Memory B cell (primary cell): ENCODE results near the gene PRKACA.

Source experiments
- ATAC-seq: fragments of 150-1000 bp; cut with Tn5 transposase; 2 replicates; pipeline ENCODE4 v1.10.0; 2021; ENCODE audit warnings: low read depth, mild to moderate bottlenecking, moderate library complexity
- DNase-seq, 2 donors: peaks; one replicate each; pipeline ENCODE4 v3.0.0; 2022; ENCODE audit warnings: low spot score in 2 of 2
- H3K27ac Mint-ChIP-seq: one replicate; pipeline ENCODE4 v1.8.0; 2022; ENCODE audit warnings: mild to moderate bottlenecking, moderate library complexity, mixed read lengths
- H3K27me3 Mint-ChIP-seq: one replicate; pipeline ENCODE4 v1.8.0; 2022; ENCODE audit warnings: mixed read lengths
- H3K36me3 Mint-ChIP-seq: one replicate; pipeline ENCODE4 v1.8.0; 2022; ENCODE audit warnings: mild to moderate bottlenecking, mixed read lengths
- H3K4me1 Mint-ChIP-seq: one replicate; pipeline ENCODE4 v1.8.0; 2022; ENCODE audit warnings: mixed read lengths
- H3K4me3 Mint-ChIP-seq: one replicate; pipeline ENCODE4 v1.8.0; 2022; ENCODE audit warnings: mild to moderate bottlenecking, moderate library complexity, mixed read lengths
- H3K9me3 Mint-ChIP-seq: one replicate; pipeline ENCODE4 v1.8.0; 2022; ENCODE audit warnings: mixed read lengths

PRKACA gene

DNA sequence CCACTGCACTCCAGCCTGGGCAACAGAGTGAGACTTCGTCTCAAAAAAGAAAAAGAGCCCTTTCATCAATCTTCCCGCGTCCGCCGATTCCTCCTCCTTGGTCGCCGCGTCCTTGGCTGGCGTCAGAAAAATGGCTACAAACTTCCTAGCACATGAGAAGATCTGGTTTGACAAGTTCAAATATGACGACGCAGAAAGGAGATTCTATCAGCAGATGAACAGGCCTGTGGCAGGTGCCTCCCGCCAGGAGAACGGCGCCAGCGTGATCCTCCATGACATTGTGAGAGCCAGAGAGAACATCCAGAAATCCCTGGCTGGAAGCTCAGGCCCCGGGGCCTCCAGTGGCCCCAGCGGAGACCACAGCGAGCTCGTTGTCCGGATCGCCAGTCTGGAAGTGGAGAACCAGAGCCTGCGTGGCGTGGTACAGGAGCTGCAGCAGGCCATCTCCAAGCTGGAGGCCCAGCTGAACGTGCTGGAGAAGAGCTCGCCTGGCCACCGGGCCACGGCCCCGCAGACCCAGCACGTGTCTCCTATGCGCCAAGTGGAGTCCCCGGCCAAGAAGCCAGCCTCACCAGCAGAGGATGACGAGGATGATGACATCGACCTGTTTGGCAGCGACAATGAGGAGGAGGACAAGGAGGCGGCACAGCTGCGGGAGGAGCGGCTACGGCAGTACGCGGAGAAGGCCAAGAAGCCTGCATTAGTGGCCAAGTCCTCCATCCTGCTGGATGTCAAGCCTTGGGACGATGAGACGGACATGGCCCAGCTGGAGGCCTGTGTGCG lies 47.1 kb downstream of the PRKACA start:
- Mint-ChIP-seq H3K4me1 (peaks cover 6% of the 10 kb centered on the region), H3K4me3 (no peak overlapping the region), H3K27me3 (peaks cover 4% of the 10 kb centered on the region), H3K36me3 (no peaks in the 10 kb centered on the region), H3K27ac (no peak overlapping the region), H3K9me3 (no peaks in the 10 kb centered on the region)
- no peak for DNase-seq
- ATAC-seq = no peak

DNA sequence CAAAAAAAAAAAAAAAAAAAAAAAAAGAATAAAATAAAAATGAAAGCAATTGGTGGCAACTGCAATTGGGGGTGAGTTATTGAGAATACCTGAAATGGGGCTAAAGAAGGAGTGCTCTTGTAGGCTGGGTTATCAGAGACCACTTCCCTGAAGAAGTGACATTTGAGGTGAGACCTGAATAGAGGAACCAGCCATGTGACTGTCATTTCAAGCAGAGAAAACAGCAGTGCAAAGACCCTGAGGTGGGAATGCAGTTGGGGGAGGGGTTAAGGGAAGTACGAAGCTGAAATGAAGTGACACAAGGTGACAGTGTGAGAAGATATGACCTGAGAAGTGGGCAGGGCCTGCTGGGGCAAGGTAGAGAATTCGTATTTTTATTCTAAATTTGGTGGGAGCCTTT lies 51.4 kb downstream of the PRKACA start:
- Mint-ChIP-seq H3K9me3 (no peaks in the 10 kb centered on the region), H3K27ac (no peak overlapping the region), H3K4me1 (no peaks in the 10 kb centered on the region), H3K36me3 (no peaks in the 10 kb centered on the region), H3K4me3 (no peak overlapping the region), H3K27me3 (peaks cover 7% of the 10 kb centered on the region)
- ATAC-seq = peak; percentile 38
- no peak for DNase-seq

DNA sequence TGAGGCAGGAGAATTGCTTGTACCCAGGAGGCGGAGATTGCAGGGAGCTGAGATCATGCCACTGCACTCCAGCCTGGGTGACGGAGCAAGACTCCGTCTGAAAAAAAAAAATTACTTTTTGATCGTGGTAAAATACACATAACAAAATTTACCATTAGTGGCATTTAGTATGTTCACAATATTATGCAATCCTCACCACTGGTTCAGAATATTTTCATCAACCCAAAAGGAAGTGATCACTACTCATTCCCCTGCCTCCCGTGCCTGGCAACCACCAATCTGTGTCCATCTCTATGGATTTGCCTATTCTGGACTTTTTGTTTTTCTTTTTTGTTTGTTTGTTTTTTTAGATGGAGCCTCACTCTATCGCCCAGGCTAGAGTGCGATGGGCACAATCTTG lies 54.5 kb downstream of the PRKACA start:
- Mint-ChIP-seq H3K36me3 (no peaks in the 10 kb centered on the region), H3K4me3 (no peak overlapping the region), H3K27me3 (peaks cover 22% of the 10 kb centered on the region), H3K9me3 (no peaks in the 10 kb centered on the region), H3K4me1 (peaks cover 11% of the 10 kb centered on the region), H3K27ac (no peak overlapping the region)
- no peak for DNase-seq
- ATAC-seq = no peak

DNA sequence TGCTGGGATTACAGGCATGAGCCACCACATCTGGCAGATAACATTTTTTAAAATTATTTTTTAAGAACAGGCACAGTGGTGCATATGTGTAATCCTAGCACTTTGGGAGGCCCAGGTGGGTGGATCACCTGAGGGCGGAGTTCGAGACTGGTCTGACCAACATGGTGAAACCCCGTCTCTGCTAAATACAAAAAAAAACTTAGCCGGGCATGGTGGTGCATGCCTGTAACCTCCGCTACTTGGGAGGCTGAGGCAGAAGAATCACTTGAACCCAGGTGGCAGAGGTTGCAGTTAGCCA lies 55.1 kb downstream of the PRKACA start:
- no peaks in the 10 kb centered on the region for H3K36me3 Mint-ChIP-seq
- peaks cover 27% of the 10 kb centered on the region for H3K27me3 Mint-ChIP-seq
- DNase-seq (no peak), ATAC-seq (no peak)
- no peak overlapping the region for H3K27ac Mint-ChIP-seq
- peaks cover 14% of the 10 kb centered on the region for H3K4me1 Mint-ChIP-seq
- H3K4me3 Mint-ChIP-seq = no peak overlapping the region
- no peaks in the 10 kb centered on the region for H3K9me3 Mint-ChIP-seq

DNA sequence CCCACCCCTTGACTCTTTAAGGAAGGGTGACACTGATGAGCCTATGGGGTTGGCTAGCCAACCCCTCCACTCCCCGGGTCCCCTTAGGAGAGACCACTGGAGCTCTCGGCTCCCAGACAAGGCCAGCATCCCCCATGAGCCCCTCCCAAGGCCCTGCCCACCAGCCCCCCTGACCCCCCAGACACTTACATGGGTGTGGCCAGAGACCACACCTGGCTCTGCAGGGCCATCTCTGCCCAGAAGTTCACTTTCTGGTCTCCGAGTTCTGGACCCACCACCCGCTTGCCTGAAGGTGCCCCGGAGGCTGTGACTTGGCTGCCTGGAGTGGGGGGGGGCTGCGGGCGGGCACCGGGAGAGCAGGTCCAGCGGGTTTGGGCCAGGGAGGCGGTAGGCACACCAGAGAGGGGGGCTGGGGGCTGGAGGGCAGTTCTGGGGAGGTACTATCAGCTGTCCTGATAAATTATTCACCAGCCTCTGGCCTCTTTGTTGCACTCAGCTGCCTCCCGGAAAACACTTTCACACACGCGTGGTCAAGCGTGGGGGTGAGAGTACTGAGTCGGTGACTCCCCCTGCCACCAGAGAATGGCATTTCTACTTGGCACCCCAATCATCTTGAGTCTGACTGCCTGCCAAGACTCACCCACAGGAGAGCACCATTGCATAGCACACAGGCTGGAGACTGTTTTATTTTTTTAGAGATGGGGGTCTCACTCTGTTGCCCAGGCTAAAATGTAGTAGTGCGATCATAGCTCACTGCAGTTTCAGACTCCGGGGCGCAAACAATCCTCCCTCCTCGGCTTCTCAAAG lies 55.6 kb downstream of the PRKACA start, which contains the start of gene PALM3:
Gene PALM3 (minus strand): TSS at position 326 of the 807 bp plus-strand sequence. CDS start 96 bp downstream, at position 230.
- ATAC-seq (no peak), DNase-seq (no peak)
- Mint-ChIP-seq H3K36me3 (no peaks in the 10 kb centered on the region), H3K9me3 (no peaks in the 10 kb centered on the region), H3K27ac (no peak within 1 kb of the TSS), H3K27me3 (peaks cover 28% of the 10 kb centered on the region), H3K4me3 (no peak within 1 kb of the TSS), H3K4me1 (peaks cover 14% of the 10 kb centered on the region)

DNA sequence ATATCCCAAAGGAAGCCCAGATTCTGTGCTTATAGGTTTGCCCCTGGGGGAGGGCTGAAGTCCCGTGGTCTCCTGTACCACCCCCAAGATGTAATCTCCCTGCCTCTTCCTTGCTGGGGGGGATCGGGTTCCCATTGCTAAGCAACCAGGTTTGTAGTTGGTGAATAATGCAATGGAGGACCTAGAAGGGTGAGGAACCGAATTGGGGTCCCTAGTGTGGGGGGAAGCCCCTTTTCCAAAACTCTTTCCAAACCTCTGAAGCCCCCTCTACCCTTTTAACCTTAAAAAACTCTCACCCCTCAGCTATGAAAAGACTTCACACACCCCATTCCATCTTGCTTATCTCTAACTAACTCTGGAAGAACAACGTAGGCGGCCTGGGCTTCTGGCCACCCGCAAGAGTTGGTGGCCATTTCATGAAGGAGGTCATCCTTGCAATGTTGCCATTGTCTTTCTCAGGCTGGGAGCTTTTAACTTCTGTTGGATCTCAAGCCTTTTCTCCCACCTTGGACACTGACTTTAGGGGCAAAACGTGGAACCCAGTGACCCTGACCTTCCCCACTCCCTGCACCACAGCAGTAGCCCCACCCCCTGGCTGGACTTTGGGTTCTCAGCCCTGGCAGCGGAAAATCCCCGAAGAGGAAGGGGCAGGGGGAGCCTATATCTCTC lies 56.3 kb downstream of the PRKACA start:
- Mint-ChIP-seq H3K27me3 (peaks cover 29% of the 10 kb centered on the region), H3K27ac (no peak overlapping the region), H3K4me1 (peaks cover 14% of the 10 kb centered on the region), H3K4me3 (no peak overlapping the region), H3K36me3 (no peaks in the 10 kb centered on the region), H3K9me3 (no peaks in the 10 kb centered on the region)
- no peak for ATAC-seq
- DNase-seq = no peak

DNA sequence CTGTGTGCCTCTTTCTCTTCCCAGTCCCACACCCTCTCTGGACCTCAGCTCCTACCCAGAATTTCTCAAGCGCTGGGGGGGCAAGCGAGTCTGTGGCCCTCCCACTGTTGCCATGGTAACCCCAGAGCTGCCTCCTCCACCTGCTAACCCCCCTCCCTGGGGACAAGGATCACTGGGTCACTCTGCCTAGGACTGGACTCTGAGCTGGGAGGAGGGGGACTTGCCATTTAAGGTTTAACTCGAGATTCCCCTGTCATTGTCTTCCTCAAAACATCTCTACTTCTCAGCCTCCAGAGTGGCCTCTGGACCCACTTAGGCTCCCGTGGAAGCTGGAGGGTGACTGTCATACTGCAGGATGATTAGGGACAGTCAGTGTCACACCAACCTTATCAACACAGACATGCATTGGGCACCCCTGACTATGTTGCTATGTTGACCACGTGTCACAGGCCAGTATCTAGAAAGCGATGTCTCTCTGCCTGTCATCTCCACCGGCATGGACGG lies 57.9 kb downstream of the PRKACA start:
- Mint-ChIP-seq H3K36me3 (peaks cover under 1% of the 10 kb centered on the region), H3K9me3 (no peaks in the 10 kb centered on the region), H3K27ac (no peak overlapping the region), H3K27me3 (peaks cover 28% of the 10 kb centered on the region), H3K4me3 (no peak overlapping the region), H3K4me1 (peaks cover 14% of the 10 kb centered on the region)
- ATAC-seq = no peak
- DNase-seq = no peak

DNA sequence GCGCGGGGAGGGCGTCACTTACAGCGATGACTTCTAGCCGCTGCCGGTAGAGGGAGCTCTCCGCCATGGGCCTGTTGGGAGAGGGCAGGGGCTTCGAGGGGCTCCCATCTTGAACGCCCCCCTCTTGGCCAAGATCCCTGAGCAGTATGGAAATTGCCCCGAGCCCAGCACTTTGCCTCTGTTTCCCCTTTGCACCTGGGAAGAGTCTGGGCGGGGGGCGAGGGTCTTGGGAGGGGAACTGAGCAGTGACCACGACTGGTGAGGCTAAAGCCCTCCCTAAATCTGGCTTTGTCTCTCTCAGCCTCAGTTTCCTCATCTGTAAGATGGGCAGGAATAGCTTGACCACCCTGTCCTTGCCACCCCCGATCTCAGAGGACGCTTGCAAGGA lies 58.5 kb downstream of the PRKACA start:
- Mint-ChIP-seq H3K9me3 (no peaks in the 10 kb centered on the region), H3K4me3 (no peak overlapping the region), H3K27ac (no peak overlapping the region), H3K36me3 (peaks cover 5% of the 10 kb centered on the region), H3K4me1 (peaks cover 19% of the 10 kb centered on the region), H3K27me3 (peaks cover 28% of the 10 kb centered on the region)
- ATAC-seq (peak; percentile 71), DNase-seq (peak; percentile 40 to 64)

DNA sequence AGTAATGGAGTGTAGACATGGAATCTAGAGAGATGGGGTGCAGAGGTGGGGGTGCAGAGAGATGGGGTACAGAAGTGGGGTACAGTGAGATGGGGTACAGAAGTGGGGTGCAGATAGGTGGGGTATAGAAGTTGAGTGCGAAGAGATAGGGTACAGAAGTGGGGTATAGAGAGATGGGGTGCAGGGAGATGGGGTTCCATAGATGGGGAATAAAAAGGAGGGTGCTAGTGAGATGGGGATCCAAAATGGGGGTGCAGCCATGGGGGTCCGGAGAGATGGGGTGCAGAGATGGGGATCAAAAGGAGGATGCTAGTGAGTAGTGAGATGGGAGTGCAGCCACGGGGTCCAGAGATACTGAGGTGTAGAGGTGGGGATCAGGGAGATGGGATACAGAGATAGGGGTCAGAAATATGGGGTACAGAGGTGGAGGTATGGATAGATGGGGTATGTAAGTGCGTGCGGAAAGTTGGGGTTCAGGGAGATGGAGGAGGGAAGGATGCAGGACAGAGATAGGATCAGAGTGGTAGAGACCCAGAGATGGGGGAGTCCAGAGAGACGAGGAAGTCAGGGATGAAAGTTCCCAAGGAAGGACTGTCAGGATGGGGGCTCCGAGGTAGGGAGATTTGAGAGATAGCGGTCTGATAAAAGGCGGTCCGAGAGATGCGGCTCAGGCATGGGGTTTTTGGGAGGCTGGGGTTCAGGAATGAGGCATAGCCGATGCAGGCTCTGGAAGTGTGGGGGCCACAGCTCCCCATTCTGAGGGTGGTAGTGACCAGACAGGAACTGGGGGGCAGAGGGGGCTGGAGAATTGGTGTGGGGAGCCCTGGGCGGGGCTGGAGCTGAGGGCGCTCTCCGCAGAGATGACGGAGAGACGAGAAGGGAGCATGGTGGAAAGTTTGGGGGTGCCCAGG lies 59.1 kb downstream of the PRKACA start:
- peak overlapping the region; percentile 30 for H3K4me3 Mint-ChIP-seq
- no peak overlapping the region for H3K27ac Mint-ChIP-seq
- H3K4me1 Mint-ChIP-seq = peaks cover 22% of the 10 kb centered on the region
- no peaks in the 10 kb centered on the region for H3K9me3 Mint-ChIP-seq
- ATAC-seq = no peak
- DNase-seq = no peak
- peaks cover 28% of the 10 kb centered on the region for H3K27me3 Mint-ChIP-seq
- peaks cover 9% of the 10 kb centered on the region for H3K36me3 Mint-ChIP-seq

DNA sequence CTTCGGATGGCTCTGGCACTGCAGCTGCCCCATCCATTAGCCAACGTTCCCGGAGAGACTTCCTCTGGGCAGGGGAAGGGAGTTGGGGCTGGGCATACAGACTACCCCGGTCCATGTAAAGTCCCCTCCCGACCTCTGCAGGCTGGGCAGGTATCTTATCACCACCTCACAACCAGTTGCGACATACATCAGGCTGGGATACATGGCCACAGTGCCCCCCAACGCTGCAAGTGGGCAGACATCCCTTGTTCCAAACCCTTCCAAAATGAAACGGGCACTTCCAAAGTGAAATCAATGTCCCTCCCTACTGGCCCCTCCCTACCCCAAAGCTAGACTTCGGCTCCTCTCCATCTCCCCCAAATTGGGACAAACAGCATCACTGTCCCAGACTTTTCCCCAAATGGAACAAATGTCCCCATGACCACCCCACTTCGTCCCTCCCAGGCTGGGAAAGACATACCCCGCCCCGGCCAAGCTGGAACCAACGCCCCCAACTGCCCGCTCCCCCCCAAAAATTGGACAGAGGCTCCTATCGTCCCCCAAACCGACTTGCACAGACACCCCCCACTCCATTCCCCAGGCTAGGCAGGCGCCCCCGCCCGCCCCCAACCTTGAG lies 60.7 kb downstream of the PRKACA start:
- H3K4me3 Mint-ChIP-seq = peak overlapping the region; percentile 34
- no peak for ATAC-seq
- peaks cover 22% of the 10 kb centered on the region for H3K4me1 Mint-ChIP-seq
- H3K27me3 Mint-ChIP-seq = peaks cover 26% of the 10 kb centered on the region
- no peak overlapping the region for H3K27ac Mint-ChIP-seq
- no peak for DNase-seq
- H3K9me3 Mint-ChIP-seq = no peaks in the 10 kb centered on the region
- peaks cover 19% of the 10 kb centered on the region for H3K36me3 Mint-ChIP-seq

DNA sequence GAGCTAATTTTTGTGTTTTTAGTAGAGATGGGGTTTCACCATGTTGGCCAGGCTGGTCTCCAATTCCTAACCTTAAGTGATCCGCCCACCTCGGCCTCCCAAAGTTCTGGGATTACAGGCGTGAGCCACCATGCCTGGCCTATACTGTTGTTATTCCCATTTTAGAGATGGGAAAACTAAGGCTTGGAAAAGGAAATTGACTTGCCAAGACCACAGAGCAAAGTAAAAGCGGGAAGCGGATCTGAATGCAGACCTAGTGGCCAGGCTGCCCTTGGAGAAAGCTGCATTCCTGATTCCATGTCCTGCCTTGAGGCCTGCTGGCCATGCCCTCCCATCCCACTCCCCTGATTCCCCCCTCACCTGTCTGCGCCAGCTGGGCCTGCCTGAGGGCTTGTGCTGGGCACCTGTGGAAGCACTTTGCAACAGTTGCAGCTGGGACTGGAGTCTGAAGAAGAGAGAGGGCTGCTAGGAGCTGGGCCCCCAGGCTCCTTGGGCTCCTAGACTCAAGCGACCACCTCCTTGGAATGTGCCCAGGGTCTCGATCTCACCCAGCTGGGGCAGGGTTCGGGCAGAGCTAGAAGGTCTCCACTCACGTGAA lies 61.4 kb downstream of the PRKACA start:
- Mint-ChIP-seq H3K4me3 (no peak overlapping the region), H3K9me3 (no peaks in the 10 kb centered on the region), H3K36me3 (peaks cover 22% of the 10 kb centered on the region), H3K4me1 (peaks cover 22% of the 10 kb centered on the region), H3K27me3 (peaks cover 24% of the 10 kb centered on the region), H3K27ac (no peak overlapping the region)
- ATAC-seq (no peak), DNase-seq (no peak)

DNA sequence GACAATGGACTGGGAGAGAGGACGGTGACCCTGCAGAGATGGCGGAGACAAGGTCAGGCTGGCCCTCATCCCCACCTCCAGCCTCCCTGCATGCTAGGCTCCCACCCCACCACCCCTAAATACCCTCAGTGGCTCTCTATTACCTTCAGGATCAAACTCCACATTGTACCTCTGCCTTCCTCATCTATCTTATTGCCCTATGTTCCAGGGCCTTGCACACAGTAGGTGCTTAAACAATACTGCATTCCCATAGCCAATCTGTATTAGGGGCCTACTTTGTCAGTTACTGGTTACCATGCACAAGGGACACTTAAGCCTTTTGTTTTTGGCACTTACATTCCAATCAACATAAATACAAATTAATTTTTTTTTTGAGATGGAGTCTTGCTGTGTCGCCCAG lies 62.2 kb downstream of the PRKACA start:
- Mint-ChIP-seq H3K9me3 (no peaks in the 10 kb centered on the region), H3K27ac (no peak overlapping the region), H3K36me3 (peaks cover 27% of the 10 kb centered on the region), H3K4me3 (no peak overlapping the region), H3K27me3 (peaks cover 24% of the 10 kb centered on the region), H3K4me1 (peaks cover 22% of the 10 kb centered on the region)
- DNase-seq (no peak), ATAC-seq (no peak)

DNA sequence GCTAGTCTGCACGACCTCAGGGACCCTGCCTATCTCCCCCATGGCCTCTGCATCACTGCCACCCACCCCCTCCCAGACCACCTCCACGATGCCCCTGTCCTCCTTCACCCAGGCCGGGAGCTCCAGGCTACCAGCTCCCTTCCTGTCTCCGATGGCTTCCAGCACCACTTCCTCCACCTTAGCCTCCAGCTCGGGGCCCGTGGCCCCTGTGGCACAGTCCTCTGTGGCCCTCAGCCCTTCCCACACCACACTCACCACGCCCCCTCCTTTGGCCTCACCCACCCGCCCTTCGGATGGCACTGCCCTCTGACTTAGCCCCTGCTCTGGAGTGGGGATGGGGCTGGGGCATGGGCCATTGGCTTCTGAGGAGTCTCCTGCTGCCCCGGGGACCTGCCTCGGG lies 62.8 kb downstream of the PRKACA start:
- ATAC-seq = no peak
- peaks cover 32% of the 10 kb centered on the region for H3K36me3 Mint-ChIP-seq

More for the DNA sequence above, 62.8 kb downstream of the PRKACA start:
- H3K27me3 Mint-ChIP-seq = peaks cover 21% of the 10 kb centered on the region
- no peaks in the 10 kb centered on the region for H3K9me3 Mint-ChIP-seq
- DNase-seq = no peak
- H3K4me1 Mint-ChIP-seq = peaks cover 22% of the 10 kb centered on the region
- H3K4me3 Mint-ChIP-seq = no peak overlapping the region
- no peak overlapping the region for H3K27ac Mint-ChIP-seq
